Right forelimb (tissue), 1 donor: ENCODE data around the gene BTLA.
"Not testable (repeated sequence)": the region's sequence is repeated elsewhere in the genome, so short reads cannot be mapped to it uniquely, and the experiment has no call there.

ENCODE experiments used
- DNase-seq: peaks from one replicate; pipeline ENCODE4 v3.0.0-alpha.2; 2018

BTLA gene

DNA sequence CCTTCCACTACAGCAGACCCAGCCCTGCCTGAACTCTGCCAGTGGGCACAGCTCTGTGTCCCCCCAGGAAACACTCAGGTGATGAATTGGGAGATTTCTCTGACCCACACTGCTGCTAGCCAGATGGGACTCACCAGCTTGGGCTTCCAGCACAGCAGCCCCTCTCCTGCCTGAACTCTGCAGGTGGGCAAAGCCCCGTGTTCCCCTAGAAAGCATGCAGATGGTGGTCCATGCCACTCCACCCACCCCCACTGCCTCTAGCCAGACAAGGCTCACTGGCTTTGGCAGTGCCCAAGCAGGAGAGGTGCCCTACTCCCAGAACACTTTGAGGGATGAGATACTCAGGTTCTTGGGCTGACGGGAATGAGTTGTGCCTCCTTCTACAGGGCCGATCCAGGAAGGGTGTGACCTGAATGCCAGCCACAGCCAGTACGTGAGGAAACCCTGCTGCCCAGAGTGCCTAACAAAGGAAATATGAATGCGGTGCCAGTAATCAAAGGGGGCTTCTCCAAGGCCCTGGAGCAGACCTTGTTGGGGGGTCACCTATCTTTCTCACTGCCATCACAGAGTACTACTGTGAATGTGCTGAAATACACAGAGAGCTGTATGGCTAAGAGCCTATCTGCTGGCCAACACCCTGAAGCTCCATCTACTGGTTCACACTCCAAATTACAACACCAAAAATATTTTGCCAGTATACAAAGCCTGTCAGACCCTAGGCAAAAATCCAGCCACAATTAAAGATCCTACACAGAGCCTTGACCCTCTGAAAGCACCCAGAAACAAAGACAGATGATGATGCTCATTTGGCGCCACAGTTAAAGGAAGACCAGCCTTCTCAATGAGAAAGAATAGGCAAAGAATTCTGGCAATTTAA is 61.9 kb downstream of the BTLA start:
- no peak for DNase-seq

GRCh38 chr3:112429960-112430359 is 69.3 kb downstream of the BTLA start:
- no peak for DNase-seq

DNA sequence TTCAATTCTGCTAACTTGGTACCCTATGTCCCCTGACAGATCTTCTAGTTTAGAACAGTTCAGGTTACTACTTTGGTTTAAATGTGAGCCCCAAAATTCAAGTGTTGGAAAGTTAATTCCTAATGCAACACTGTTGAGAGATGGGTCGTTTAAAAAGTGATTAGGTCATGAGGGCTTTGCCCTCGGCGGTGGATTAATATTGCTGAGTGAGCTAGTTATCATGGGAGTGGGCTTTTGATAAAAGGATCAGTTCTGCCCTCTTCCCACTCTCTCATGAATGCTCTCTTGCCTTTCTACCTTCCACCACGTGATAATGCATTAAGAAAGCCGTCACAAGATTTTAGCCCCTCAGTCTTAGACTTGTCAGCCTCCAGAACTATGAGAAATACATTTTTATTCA is 72.1 kb downstream of the BTLA start:
- DNase-seq, result no peak

DNA sequence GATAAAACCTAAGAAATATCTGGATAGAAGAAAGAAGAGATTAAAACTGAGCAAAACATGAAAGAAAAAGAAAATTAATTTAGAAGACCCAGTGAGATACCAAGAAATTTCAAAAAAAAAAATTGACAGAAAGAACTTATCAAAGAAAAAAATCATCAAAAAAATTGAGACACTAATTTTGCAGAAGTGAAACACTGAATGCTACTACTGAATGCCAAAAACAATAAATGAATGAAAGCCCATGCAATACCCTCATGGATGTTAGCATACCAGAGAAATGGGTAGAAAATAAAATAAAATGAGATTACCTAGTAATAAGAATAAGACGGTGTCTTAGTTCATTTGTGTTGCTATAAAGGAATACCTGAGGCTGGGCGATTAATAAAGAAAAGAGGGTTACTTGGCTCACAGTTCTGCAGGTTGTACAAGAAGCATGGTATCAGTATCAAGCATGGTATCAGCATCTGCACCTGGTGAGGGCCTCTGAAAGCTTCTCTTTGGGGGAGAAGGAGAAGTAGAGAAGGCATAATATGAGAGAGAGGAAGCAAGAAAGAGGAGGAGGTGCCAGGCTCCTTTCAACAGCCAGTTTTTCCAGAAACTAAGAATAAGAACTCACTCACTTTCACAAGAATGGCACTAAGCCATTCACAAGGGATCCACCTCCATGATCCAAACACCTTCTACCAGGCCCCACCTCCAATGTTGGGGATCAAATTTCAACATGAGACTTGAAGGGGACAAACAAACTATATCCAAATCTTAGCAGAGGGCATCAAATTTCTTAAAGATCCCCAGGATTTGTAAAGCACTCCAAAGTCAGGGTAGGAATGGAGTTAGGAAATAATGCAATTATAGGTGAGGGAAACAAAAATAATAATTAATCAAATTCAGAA is 73.2 kb downstream of the BTLA start:
- no peak for DNase-seq

DNA sequence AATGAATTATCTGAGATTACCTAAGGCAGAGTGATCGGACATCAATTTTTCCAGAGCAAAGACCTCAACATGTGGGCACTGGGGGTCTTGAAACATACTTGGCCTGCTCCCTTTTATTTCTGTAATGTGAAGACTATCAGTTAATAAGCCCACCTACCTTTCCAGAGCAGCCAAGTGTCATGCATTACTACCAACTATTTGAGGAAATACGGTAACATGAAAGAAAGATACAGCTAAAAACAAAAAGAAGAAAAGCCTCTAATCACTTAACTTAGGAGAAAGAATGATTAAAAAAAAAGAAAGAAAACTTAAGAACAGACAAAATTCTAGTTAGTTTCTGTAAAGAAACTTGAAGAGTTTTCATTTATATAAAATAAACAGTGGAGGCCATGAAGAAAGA is 73.9 kb downstream of the BTLA start:
- no peak for DNase-seq

DNA sequence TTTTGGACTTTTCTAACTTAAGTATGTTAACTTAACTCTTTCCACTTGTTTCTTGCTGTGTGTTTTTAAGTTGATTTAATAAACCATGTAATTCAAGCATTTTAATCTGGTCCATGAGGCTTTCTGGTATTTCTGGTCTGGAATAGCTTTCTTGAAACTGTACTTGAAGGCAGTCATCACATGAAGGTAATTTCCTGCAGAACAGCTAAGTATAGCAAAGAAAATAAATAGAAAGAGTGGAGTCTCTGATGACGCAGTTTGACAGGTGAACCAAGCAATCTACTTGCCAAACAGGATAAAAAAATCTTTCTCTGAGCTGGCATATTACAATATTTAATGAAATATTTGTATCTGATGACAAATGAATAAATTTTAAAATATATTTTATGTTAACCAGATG is 74.9 kb downstream of the BTLA start:
- DNase-seq, result no peak

DNA sequence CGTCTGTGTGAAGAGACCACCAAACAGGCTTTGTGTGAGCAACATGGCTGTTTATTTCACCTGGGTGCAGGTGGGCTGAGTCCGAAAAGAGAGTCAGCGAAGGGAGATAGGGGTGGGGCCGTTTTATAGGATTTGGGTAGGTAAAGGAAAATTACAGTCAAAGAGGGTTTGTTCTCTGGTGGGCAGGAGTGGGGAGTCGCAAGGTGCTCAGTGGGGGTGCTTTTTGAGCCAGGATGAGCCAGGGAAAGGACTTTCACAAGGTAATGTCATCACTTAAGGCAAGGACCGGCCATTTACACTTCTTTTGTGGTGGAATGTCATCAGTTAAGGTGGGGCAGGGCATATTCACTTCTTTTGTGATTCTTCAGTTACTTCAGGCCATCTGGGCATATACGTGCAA is 76.4 kb downstream of the BTLA start:
- not testable (repeated sequence) for DNase-seq

GRCh38 chr3:112418526-112418925 is 80.7 kb downstream of the BTLA start:
- not testable (repeated sequence) for DNase-seq

DNA sequence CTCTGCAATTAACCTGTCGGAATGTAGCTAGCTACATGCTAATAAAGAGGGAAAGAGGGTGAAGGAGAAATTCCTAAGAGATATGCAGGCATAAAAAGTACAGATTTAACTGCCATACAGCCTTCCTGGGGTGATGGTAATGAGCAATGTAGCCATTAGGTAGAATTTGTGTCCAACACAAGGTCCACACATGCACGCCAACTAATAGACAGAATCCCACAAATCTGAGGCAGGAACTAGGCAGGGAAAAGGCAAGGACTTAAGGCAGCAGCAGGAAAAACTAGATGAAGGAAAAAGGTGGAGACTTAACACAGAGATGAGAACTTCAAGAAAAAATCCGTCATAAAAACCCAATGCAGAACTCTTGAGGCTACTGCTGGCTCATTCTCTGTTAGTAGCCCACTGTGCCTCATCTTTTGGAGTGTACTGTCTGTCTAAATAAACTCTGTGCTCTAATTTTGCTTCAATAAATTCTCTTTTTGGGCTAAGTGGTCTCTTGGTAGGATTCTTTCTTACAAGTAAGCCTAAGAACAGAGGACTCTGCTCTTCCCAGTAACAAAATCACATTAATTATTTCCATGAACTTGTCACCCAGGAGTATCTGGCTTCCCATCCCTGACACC is 81.5 kb downstream of the BTLA start:
- no peak for DNase-seq

GRCh38 chr3:112416391-112417212 is 82.7 kb downstream of the BTLA start:
- no peak for DNase-seq

DNA sequence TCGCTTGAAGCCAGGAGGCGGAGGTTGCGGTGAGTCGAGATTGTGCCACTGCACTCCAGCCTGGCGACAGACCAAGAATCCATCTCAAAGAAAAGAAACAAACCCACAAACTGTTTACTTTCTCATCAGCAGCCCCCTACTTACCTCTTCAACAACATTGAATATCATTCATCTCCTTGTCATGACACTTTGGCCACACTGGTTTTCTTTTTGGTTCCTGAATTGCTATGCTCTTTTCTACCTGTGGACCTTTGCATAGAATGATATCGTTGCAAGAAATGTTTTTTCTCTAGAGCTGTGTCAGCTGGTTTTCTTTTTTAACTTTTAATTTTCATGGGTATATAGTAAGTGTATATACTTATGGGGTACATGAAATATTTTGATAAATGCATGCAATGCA is 83.9 kb downstream of the BTLA start:
- DNase-seq, result no peak
